Skeletal muscle satellite cell (primary cell): ENCODE results near the gene COL18A1.
"Not testable (repeated sequence)": the region's sequence is repeated elsewhere in the genome, so short reads cannot be mapped to it uniquely, and the experiment has no call there.

ENCODE experiments used
- H3K27me3 ChIP-seq: 2 replicates; pipeline ENCODE4 v1.7.0; 2013; ENCODE audit warnings: low read length; ENCODE audit not compliant: control insufficient read depth, insufficient read depth
- H3K36me3 ChIP-seq: 2 replicates; pipeline ENCODE4 v1.7.0; 2013; ENCODE audit warnings: mild to moderate bottlenecking, control low read depth, low read length; ENCODE audit not compliant: insufficient read depth
- H3K4me1 ChIP-seq: 2 replicates; pipeline ENCODE4 v1.7.0; 2013; ENCODE audit warnings: low read length; ENCODE audit not compliant: control insufficient read depth, insufficient read depth
- H3K4me2 ChIP-seq: 2 replicates; pipeline ENCODE4 v1.7.0; 2013; ENCODE audit warnings: mild to moderate bottlenecking, low read length
- H3K4me3 ChIP-seq: 2 replicates; pipeline ENCODE4 v1.7.0; 2013; ENCODE audit warnings: low read length
- H3K9ac ChIP-seq: 2 replicates; pipeline ENCODE4 v1.7.0; 2013; ENCODE audit warnings: mild to moderate bottlenecking, low read depth, low read length, moderate library complexity
- H3K9me3 ChIP-seq: replicated peaks from 2 replicates; pipeline ENCODE4 v1.7.0; 2013; ENCODE audit warnings: mild to moderate bottlenecking, control low read depth, low read length

Gene COL18A1

GRCh38 chr21:45430521-45431501, 25.8 kb downstream of the COL18A1 start:
- Histone ChIP-seq H3K36me3 (no peaks in the 10 kb centered on the region), H3K9ac (no peak overlapping the region), H3K4me3 (no peak overlapping the region), H3K4me2 (peak overlapping the region; percentile 24), H3K9me3 (no peaks in the 10 kb centered on the region), H3K27me3 (no peaks in the 10 kb centered on the region), H3K4me1 (peaks cover 50% of the 10 kb centered on the region)

GRCh38 chr21:45431781-45432572, 27.0 kb downstream of the COL18A1 start:
- H3K4me3 ChIP-seq, result no peak overlapping the region
- H3K4me1 ChIP-seq, result peaks cover 48% of the 10 kb centered on the region
- H3K9me3 ChIP-seq, result no peaks in the 10 kb centered on the region
- no peaks in the 10 kb centered on the region for H3K36me3 ChIP-seq
- H3K27me3 ChIP-seq, result no peaks in the 10 kb centered on the region
- peak overlapping the region; percentile 16 for H3K9ac ChIP-seq
- peak overlapping the region; percentile 49 for H3K4me2 ChIP-seq

- H3K4me3 ChIP-seq, result no peak overlapping the region
- no peaks in the 10 kb centered on the region for H3K9me3 ChIP-seq
- H3K4me1 ChIP-seq, result peaks cover 41% of the 10 kb centered on the region
- peak overlapping the region; percentile 49 for H3K4me2 ChIP-seq
- H3K9ac ChIP-seq, result peak overlapping the region; percentile 16
- H3K36me3 ChIP-seq, result no peaks in the 10 kb centered on the region
- H3K27me3 ChIP-seq, result no peaks in the 10 kb centered on the region
These were observed 27.8 kb downstream of the COL18A1 start for GRCh38 chr21:45432575-45433255.

DNA sequence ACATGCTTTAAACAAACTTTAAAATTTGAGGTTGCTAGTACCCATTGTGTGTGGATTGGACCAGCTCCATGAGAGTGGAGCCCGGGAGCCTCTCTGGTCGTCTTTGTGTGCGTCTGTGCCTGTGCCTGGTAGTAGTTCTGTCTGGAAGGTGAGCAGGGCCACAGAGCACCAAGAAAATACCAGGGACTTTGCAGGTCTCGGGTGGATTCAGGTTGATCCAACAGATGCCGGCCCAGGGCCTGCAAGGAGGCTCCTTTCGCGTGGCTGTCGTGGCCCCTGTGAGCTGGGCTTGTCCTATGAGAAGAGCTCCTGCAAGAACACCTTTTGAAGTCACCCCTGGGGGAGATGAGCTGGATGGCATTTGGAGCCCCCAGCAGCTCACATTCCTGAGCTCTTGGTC, 28.3 kb downstream of the COL18A1 start:
- Histone ChIP-seq H3K9me3 (no peaks in the 10 kb centered on the region), H3K4me3 (no peak overlapping the region), H3K4me1 (peaks cover 35% of the 10 kb centered on the region), H3K4me2 (peak overlapping the region; percentile 49), H3K27me3 (no peaks in the 10 kb centered on the region), H3K36me3 (no peaks in the 10 kb centered on the region), H3K9ac (no peak overlapping the region)

DNA sequence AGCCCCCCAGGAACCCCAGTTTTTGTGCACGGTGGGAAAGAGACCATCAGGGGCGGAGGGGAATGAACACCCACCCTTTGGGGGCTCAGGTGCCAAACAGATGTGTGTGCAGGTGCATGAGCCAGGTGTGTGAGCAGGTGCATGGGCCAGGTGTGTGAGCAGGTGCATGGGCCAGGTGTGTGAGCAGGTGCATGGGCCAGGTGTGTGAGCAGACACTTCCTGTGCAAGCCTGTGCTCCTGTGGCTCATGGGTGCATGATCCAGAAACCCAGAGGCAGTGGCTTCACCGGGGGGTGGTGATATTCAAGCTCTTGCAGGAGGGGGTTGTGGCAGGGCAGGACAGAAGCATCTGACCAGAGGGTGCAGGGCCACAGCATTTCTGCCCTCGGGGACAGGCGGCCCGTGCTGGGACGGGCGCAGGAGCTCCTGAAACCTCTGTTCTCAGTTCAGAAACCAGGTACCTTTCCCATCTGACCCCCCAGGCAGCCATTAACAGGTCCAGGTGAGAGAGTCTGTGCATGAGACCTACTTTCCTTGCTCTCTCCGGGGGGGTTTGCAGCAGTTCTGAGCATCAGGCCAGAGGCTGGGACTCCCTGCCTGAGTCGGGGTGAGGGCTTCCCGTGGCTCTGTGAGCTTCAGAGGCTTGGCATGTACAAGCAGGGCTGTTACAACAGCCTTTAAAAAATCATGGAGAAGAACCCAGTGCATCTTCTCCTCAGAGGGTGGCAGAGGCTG, 29.1 kb downstream of the COL18A1 start:
- H3K36me3 ChIP-seq, result no peaks in the 10 kb centered on the region
- peaks cover 42% of the 10 kb centered on the region for H3K4me1 ChIP-seq
- H3K9ac ChIP-seq, result no peak overlapping the region
- no peak overlapping the region for H3K4me3 ChIP-seq
- no peak overlapping the region for H3K4me2 ChIP-seq
- no peaks in the 10 kb centered on the region for H3K27me3 ChIP-seq
- H3K9me3 ChIP-seq, result no peaks in the 10 kb centered on the region

- Histone ChIP-seq H3K36me3 (no peaks in the 10 kb centered on the region), H3K4me3 (no peak overlapping the region), H3K9ac (no peak overlapping the region), H3K27me3 (no peaks in the 10 kb centered on the region), H3K4me1 (peaks cover 47% of the 10 kb centered on the region), H3K9me3 (no peaks in the 10 kb centered on the region), H3K4me2 (no peak overlapping the region)
These were observed 29.8 kb downstream of the COL18A1 start for GRCh38 chr21:45434645-45435217.

DNA sequence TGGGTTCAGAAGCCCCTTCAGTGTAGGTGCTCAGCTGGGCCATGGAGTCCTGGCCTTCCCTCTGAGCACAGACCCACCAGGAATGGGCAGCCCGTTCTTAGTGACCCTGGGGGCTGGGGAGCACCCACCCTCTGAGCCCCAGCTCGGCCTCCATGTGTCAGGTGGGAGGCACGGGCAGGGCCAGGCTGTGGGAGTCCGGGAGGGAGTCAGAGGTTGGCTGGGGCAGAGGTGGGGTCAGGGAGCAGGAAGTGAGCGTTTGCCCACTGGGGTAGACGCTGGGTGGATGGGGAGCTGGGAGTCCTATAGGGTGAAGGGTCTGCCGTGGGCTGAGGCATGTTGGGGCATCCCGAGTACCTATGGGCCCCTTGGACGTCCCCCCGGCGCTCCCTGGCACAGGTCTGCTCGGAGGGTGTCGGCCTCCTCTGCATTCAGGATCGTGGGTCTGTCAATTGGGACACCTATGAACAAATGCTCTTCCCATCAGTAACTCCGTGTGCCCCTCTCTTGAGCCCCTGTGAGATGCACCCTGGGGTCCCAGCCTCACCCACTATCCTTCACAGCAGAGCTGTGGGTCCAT, 30.5 kb downstream of the COL18A1 start:
- no peaks in the 10 kb centered on the region for H3K36me3 ChIP-seq
- H3K9ac ChIP-seq, result no peak overlapping the region
- H3K27me3 ChIP-seq, result no peaks in the 10 kb centered on the region
- no peak overlapping the region for H3K4me2 ChIP-seq
- H3K4me3 ChIP-seq, result no peak overlapping the region
- no peaks in the 10 kb centered on the region for H3K9me3 ChIP-seq
- peaks cover 43% of the 10 kb centered on the region for H3K4me1 ChIP-seq

DNA sequence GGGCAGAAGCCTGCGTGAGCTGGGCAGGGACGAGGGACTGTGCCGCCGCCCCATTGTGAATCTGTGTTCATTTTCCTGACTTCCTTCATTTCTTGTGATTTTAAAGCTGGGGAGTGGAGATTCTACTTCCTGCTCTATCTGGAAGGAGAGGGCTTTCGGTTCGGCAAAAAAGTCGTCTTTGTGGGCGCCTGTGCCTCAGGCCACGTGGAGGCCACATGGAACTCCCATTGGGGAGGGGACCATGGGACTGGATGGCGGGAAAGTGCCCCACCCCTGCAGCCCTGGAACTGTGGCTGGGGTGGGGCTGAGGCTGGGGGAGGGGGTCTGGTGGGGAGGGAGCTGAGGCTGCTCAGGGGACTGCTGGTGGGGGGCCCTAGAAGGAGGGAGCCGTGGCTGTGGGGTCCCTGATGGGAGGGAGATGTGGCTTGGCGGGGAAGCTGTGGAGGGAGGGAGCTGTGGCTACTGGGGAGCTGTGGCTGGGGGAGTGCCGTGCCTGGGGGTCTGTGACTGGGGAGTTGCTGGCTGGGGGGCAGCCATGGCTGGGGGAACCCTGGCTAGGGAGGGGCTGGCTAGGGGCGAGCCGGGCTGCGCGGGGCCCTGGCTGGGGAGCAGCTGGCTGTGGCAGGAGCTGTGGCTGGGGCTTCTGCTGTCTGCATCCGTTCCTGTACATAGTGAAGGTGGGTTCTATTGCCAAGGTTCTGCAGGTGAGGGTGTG, 31.5 kb downstream of the COL18A1 start:
- peaks cover 35% of the 10 kb centered on the region for H3K4me1 ChIP-seq
- no peak overlapping the region for H3K4me2 ChIP-seq
- H3K9ac ChIP-seq, result no peak overlapping the region
- H3K9me3 ChIP-seq, result no peaks in the 10 kb centered on the region
- no peak overlapping the region for H3K4me3 ChIP-seq
- no peaks in the 10 kb centered on the region for H3K36me3 ChIP-seq
- H3K27me3 ChIP-seq, result no peaks in the 10 kb centered on the region

- peaks cover 22% of the 10 kb centered on the region for H3K4me1 ChIP-seq
- not testable (repeated sequence) for H3K27me3 ChIP-seq, H3K4me2 ChIP-seq, H3K4me3 ChIP-seq, H3K36me3 ChIP-seq, H3K9me3 ChIP-seq, H3K9ac ChIP-seq
These were observed 32.9 kb downstream of the COL18A1 start for GRCh38 chr21:45437844-45438243.
